ENCODE results near the gene GJA3. TPM values are rescaled to one million over a fixed set of nuclear protein-coding genes. Genes with fewer than 3 reads are reported as not detected.

Gene GJA3
- total RNA-seq (10 to 100 TPM; 13.6 to 30.5 (median 17.9) TPM), polyA plus RNA-seq (1 to 10 TPM; 5.4 to 9.3 TPM)
- long read RNA-seq, donor 1, full-length matches to known transcripts, result 37 of 71 reads
- long read RNA-seq, donor 1, partial matches to known transcripts, result 0 of 71 reads
- long read RNA-seq, donor 1, other reads (novel, unspliced or antisense), result 34 of 71 reads
- long read RNA-seq, donor 2, full-length matches to known transcripts, result 2 of 11 reads
- long read RNA-seq, donor 2, partial matches to known transcripts, result 0 of 11 reads
- long read RNA-seq, donor 2, other reads (novel, unspliced or antisense), result 9 of 11 reads
- long read RNA-seq, donor 3, full-length matches to known transcripts, result 19 of 39 reads
- long read RNA-seq, donor 3, partial matches to known transcripts, result 0 of 39 reads
- long read RNA-seq, donor 3, other reads (novel, unspliced or antisense), result 20 of 39 reads

DNA sequence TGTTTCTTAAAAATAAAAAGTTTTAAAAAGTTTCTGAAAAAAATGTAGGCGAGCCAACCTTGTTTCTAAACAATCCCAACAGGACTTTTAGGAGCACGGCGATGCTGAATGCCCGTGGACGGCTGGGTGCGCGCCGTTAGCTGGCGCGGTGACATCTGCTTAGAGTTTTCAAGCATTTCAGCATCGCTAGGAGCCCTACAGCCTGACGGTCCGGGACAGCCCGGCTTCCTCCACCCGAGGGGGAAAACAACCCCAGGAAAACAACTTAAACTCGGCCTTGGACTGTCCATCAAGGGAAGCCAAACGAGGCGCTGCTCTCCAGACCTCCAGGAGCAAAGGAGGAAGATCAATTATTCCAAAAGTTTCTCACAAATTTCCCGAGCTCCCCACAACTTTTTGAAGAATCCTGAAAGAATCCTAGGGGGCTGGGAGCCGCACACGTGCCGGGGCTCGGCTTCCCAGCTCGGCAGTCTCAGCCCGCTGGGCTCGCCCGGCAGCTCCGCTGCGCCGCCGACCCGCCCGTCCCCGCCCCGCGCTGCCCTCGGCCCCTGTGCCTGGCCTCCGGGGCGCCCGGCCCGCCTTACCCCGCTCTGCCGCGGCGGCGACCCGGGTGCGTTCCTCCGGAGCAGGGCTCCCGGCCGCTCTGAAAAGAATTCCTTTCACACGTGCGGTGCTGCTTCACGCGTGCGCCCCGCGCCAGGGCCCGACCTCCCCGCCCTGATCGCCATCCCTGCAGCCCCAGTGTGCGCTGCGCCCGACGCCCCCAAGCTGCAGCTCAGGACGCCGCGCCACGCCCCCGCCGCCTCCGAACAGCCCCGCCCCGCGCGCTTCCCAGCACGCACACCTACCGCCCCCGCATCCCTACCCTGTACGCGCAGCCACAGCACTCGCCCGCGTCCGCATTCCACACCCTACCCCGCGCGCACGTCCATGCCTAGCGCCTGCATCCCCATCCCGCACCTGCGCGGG lies at the start of gene GJA3:
Gene GJA3 (minus strand): TSS at position 747 of the 969 bp plus-strand sequence. CDS start 17,764 bp downstream, outside the sequence.
- Histone ChIP-seq H3K36me3 (no peaks in the 10 kb centered on the region), H3K27ac (peak within 1 kb of the TSS in 11 of 12 donors; percentile 56 to 90 (median 78)), H3K4me1 (peaks cover 0 to 23% (median 8%) of the 10 kb centered on the region in 12 donors), H3K9me3 (no peaks in the 10 kb centered on the region), H3K4me3 (peak within 1 kb of the TSS; percentile 45 to 72 (median 62)), H3K27me3 (peaks cover 8 to 88% (median 32%) of the 10 kb centered on the region in 9 donors)
- ATAC-seq, result peak; percentile 68 to 92 (median 82)
- TF ChIP-seq, protein P1, sequence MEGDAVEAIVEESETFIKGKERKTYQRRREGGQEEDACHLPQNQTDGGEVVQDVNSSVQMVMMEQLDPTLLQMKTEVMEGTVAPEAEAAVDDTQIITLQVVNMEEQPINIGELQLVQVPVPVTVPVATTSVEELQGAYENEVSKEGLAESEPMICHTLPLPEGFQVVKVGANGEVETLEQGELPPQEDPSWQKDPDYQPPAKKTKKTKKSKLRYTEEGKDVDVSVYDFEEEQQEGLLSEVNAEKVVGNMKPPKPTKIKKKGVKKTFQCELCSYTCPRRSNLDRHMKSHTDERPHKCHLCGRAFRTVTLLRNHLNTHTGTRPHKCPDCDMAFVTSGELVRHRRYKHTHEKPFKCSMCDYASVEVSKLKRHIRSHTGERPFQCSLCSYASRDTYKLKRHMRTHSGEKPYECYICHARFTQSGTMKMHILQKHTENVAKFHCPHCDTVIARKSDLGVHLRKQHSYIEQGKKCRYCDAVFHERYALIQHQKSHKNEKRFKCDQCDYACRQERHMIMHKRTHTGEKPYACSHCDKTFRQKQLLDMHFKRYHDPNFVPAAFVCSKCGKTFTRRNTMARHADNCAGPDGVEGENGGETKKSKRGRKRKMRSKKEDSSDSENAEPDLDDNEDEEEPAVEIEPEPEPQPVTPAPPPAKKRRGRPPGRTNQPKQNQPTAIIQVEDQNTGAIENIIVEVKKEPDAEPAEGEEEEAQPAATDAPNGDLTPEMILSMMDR (IDR thresholded peaks at IDR 0.05), result peak in 4 of 12 donors; percentile 18 to 45 (median 28)
- TF ChIP-seq POLR2A (IDR thresholded peaks at IDR 0.05), result no peak
- WGBS, 4 donors, result 1% methylated on average over 40 to 93 of the region's 93 CpGs
- DNase-seq, result peak; percentile 69 to 78 (median 72)
- intact Hi-C loops (cut with DNase I), result loop anchor here in 9 of 10 donors (1.0 to 10.0 kb wide), 15 partner anchors 20 to 233 kb away; no protein-coding TSS in a partner anchor

DNA sequence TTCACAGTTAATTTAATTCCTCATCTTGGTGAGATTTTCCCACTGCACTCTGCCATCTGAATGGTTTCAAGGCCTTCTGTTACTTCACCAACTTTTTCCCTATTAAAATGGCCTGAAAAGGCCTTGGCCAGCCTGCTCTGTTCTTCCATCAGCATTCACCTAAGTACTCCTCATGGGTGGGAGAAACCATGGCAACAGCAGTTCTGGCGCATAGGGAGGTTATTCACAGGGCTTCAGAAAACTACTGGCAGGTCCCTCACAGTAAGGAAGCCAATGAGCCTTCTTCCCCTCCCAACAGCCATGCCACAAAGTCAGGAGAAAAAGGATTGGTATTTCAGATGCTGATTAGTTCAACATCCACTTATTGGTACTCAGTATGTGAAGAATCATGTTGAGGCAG lies 49.1 kb upstream of the GJA3 start:
- ATAC-seq (no peak), DNase-seq (no peak)

DNA sequence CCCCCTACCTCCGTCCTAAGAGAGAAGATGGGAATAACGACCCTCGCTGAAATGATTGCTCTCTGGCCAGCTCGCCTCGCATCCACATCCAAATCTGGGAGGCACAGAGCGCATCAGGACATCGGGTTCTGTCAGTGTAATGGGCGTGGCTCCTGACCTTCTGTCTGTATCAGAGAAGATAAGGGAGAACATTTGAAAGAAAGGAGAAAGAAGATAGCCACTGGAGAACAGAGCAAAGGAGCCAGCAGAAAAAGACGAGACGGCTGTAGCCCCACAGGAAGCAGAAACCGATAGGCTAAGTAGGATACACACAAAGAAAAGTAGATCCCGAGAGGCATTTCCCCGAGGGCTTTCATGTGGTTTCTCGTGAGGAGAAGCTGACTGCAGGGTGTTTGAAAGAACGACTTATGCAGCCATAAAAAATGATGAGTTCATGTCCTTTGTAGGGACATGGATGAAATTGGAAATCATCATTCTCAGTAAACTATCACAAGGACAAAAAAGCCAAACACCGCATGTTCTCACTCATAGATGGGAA lies 45.9 kb upstream of the GJA3 start:
- no peak for ATAC-seq
- H3K9me3 ChIP-seq, result peaks cover 0 to 11% (median 4%) of the 10 kb centered on the region in 12 donors
- 59 to 68% (median 64%) methylated on average over 16 of the region's 16 CpGs for WGBS, 4 donors
- H3K27ac ChIP-seq, result no peak overlapping the region
- no peak overlapping the region for H3K4me3 ChIP-seq
- no peaks in the 10 kb centered on the region for H3K4me1 ChIP-seq
- TF ChIP-seq POLR2A (IDR thresholded peaks at IDR 0.05), result no peak
- TF ChIP-seq, protein P1 (IDR thresholded peaks at IDR 0.05), result no peak
- H3K36me3 ChIP-seq, result no peaks in the 10 kb centered on the region
- intact Hi-C loops (cut with DNase I), result loop anchor here in 1 of 10 donors (10.0 kb wide), 1 partner anchor 718 kb away; no protein-coding TSS in a partner anchor
- H3K27me3 ChIP-seq, result peaks cover 0 to 20% (median 4%) of the 10 kb centered on the region in 9 donors
- DNase-seq, result no peak

More for the DNA sequence above, 49.1 kb upstream of the GJA3 start:
- WGBS, 4 donors, result 70 to 100% (median 76%) methylated on average over 1 of the region's 1 CpG
- H3K27ac ChIP-seq, result no peak overlapping the region
- no peaks in the 10 kb centered on the region for H3K4me1 ChIP-seq
- H3K9me3 ChIP-seq, result peaks cover 0 to 16% (median 0%) of the 10 kb centered on the region in 12 donors
- TF ChIP-seq POLR2A (IDR thresholded peaks at IDR 0.05), result no peak
- TF ChIP-seq, protein P1 (IDR thresholded peaks at IDR 0.05), result no peak
- intact Hi-C loops (cut with DNase I), result loop anchor here in 1 of 10 donors (10.0 kb wide), 1 partner anchor 715 kb away; no protein-coding TSS in a partner anchor
- H3K4me3 ChIP-seq, result no peak overlapping the region
- H3K36me3 ChIP-seq, result no peaks in the 10 kb centered on the region
- peaks cover 0 to 15% (median 4%) of the 10 kb centered on the region in 9 donors for H3K27me3 ChIP-seq
